GM21825 (cell line): Measurements from ENCODE around the gene UMAD1.
"Not testable (repeated sequence)": the region's sequence is repeated elsewhere in the genome, so short reads cannot be mapped to it uniquely, and the experiment has no call there.

Experiments used
- ATAC-seq: cut with Tn5 transposase; IDR thresholded peaks from one replicate; pipeline ENCODE4 v1.9.1; 2021; ENCODE audit warnings: mild to moderate bottlenecking, moderate library complexity; ENCODE audit not compliant: unreplicated experiment

Gene UMAD1

DNA sequence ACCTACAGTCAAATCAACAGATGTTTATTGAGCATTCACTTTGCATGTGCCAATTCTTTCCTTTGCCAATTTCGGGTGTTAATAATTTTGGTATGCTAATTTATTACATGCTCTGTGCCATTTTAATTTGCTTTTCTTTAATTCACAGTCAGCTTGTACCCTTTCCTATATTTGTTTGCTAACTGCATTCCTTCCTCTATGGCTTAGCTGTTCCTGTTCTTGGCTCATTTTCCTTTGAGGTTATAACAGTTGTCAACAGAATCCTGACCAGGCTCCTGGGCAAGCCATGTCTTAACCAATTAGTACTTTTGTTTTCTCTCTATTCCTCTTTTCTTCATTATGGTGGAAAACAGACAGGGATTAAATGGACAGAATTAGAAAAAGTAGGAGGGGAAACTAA lies 151.5 kb downstream of the UMAD1 start:
- ATAC-seq, result no peak

DNA sequence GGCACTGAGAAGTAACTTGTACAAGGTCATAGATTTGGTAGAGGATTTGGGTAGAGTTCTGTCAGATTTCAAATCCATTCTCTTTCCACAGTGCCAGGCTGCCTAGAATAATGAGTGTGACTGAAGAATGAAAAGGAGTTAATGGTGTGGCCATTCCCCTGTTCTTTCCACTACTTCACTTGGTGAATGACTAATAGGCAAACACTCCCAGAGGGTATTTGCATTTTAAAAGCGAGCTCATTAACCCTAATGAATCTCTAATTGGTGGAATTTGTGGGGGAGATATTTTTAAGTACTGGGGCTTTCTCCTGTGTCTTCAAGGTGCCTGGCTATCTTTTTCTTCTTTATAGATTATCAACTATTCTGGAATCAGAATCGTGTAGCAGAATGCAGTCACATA lies 152.7 kb downstream of the UMAD1 start:
- ATAC-seq, result no peak

DNA sequence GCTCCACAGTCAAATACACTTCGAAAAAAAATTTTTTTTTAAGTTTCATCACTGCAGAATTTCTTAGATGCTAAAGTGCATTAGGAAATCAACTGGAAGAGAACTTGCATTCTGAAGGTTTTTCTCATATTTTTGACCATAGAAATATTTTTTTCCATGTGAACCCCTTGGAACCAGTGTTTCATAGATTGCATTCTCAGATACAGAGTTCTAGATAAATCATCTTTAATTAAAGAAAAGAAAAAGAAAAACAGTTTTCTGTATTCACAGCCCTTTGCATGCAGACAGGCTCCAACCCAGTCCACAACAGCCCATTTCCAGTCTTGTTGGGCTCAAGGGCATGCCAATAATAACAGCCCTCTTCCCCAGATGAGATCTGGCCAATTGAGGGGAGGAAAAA lies 153.4 kb downstream of the UMAD1 start:
- no peak for ATAC-seq

DNA sequence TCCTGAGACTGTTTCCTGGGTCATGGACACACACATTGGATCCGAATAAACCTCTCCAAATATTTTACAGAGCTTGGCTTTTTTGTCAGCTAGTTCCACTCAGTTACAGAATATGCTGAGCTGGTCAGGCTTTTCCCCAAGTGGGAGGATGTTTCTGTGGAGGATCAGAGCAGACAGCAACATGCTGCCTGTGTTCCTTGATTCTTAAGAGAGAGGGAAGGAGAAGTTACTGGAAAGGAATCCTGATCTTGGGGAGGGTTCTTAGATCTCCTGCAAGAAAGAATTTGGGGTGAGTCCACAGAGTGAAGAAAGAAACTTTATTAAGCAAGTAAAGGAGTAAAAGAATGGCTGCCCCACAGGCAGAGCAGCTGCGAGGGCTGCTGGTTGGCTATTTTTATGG lies 154.7 kb downstream of the UMAD1 start:
- ATAC-seq, result no peak

DNA sequence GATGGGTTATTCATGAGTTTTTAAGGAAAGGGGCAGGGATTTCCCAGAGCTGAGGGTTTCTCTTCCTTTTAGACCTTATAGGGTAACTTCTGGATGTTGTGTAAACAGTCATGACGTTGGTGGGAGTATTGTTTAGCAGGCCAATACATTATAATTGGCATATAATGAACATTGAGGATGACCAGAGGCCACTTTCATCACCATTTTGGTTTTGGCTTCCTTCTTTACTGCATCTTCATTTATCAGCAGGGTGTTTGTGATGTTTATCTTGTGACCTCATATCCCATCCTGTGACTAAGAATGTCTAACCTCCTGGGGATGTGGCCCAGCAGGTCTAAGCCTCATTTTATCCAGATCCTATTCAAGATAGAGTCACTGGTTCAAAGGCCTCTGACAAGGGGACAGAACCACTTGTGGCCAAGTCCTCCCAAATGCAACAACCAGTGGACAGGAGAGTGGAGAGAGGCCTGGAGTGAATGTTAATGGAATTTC lies 155.1 kb downstream of the UMAD1 start:
- ATAC-seq, result no peak

DNA sequence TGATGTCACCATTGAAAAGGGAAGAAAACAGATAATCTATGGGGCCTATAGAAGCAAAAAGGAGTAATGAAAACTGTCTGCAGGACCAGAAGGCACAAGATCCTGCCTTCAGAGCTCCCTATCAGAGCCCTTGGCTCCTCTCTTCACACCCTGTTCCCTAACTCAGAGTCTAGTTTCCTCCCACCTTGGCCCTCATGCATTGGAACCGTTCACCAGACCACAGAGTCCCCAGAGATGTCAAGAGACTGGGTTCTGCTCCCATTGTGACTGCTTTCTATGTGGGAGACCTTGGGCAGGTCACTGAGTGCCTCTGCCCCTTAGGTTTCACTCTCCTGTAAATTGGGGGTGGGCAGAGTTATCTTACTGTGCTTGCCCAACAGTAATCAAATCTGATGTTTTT lies 158.0 kb downstream of the UMAD1 start:
- peak; percentile 80 for ATAC-seq

DNA sequence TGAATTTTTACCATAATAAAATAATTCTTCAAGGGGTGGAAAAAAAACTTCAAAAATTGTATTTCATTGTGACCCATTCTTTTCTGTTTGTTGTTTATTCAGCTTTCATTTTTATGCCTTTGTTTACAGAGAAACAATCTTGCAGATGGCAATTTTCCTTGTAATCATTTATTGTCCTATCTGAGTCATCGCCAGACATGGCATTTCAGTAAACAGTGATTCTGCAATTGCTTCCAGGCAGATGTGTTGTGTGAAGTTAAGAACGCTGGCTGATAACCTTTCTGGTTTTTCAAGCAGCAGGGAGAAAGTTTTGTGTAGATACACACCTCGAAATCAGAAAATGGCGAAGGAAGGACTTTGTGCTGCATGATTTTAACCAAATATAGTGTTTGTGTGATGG lies 158.6 kb downstream of the UMAD1 start:
- ATAC-seq, result no peak

DNA sequence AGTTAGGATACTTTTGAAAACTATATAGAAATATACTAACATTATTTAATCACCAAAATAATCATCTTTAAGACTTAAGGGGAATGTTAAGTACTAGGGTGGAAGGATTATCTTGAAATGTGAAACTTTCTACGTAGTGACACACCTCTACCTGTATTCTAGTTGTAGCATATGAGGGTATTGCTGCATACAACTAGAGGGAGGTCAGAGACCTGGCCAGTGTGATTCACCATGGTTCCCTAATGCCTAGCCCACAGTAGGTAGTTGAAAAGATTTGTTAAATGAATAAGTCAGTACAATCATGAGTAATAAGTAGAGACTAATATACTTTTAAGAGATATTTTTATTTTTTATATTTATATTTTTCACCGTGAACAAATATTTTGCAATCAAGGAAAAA lies 162.0 kb downstream of the UMAD1 start:
- ATAC-seq, result no peak

DNA sequence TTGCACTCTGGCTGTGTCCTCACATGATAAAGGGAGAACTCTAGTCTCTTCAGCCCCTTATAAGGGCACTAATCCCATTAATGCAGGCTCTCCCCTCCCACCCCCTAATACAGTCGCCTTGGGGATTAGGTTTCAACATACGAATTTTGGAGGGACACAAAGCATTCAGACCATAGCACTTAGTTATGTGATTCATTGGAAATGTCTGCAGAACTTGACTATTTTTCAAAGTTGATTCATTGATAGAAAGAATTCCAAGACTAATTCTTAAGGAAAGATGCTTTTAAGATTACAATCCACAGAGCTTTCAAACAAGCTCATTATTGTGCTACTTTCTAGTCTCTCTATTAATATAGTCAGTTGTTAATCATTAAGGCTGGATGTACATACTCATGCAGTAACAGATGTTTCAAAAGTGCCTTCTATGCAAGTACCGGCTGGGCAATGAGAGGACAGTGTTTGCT lies 163.2 kb downstream of the UMAD1 start:
- ATAC-seq, result no peak

DNA sequence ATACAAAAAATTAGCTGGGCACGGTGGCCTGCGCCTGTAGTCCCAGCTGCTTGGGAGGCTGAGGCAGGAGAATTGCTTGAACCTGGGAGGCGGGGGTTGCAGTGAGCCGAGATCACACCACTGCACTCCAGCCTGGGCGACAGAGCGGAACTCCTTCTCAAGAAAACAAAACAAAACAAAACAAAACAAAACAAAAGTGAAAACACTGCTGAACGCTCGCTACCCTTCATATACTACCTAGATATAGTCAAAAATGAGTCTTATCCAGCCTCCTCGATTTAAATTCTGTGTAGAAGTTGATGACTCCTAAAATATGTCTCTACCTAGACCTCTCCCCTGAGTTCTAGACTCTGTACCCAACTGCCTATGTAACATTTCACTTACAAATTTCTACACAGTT lies 164.3 kb downstream of the UMAD1 start:
- not testable (repeated sequence) for ATAC-seq

DNA sequence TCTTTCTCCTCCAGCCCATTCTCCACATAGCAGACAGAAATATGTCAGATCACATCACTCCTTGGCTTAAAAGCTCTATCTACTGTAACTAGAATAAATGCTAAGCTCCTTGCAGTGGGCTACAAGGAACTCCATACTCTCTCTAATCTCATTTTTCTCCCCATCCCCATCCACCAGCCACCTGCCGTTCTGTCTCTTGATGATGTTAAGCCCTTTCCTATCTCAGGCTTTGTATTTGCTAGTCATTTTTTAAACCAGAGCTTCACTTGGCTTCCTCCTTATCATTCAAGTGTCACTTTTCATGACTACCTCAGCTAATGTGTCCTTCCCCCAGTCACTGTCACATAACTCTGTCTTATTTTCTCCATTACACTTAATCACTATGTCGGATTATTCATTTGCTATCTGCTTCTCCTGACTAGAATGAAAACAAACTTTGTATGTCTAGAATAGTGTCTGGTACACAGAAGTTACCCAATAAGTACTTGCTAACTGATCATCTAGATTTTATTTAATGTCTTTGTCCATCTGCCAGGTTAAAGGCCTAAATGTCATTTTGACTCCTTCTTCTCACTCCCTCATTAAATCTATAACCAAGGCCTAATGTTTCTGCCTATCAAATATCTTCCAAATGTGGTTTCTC lies 165.1 kb downstream of the UMAD1 start:
- ATAC-seq, result no peak

DNA sequence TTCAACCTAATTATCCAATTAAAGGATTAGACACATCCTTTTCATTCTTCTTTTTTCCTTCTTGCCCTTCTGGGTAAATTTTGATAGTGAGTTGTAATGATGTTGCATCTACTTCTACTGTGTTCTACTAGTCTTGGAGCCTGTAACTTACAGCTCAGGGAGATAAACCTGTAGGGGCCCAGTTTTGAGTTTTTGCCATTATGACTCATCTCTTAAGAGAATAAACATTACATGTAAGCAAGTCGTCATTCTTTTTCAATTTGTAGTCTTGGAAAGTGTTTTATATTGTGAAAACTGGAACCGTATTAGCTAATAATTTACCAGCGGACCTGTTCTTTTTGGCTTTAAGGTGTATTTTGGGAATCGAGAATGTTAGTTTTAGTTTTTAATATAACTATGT lies 167.6 kb downstream of the UMAD1 start:
- no peak for ATAC-seq

DNA sequence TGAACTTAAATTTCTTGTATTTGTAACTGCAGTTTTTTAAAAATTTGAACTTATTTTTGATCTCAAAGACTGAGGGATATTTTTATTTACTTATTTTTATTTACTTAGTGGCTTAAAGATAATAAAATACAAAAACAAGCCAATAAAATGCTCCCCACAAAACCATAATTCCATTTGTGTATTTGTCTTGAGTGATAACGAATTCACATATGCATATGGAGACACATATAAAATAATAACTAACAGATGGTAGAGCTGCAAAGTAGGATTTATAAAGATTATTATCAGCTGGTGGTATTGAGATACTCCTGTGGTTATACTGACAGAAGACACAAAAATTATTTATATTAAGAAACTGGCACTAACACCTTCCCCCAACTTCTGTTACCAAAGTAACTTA lies 168.1 kb downstream of the UMAD1 start:
- no peak for ATAC-seq

DNA sequence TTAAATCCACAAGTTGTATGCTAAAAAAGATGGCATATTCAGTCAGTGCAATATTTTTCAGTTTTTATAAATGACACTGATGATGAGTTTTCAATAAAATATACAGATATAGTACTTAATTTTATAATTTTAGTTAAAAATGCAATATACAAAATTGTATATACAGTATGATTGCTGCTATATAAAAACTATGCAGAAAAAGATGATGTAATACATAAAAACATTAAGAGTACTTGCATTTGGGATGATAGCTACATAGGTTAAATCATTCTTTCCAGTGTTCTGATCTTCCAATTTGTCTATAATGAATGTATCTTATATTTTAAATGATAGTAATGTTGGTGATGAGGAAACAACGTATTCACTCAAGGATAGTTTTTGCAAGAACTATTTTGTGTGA lies 169.8 kb downstream of the UMAD1 start:
- ATAC-seq, result no peak

DNA sequence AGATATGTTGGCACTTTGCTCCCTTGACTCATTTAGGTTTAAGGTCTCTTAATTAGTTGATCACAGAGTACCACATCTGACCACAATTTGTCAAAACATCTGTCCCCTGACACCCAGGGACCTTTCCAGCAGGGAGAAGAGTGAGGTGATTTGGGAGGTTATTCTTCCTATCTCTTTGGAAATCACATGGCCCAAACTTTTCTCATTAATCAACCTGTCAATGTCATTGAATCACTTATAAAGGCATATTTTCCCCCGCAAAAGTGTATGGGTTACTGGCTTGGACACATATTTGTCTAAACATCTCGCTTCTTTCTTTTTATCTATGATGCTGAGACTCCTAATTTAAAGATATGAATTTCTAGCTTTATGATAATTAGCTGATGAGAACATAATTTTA lies 170.3 kb downstream of the UMAD1 start:
- ATAC-seq, result no peak

DNA sequence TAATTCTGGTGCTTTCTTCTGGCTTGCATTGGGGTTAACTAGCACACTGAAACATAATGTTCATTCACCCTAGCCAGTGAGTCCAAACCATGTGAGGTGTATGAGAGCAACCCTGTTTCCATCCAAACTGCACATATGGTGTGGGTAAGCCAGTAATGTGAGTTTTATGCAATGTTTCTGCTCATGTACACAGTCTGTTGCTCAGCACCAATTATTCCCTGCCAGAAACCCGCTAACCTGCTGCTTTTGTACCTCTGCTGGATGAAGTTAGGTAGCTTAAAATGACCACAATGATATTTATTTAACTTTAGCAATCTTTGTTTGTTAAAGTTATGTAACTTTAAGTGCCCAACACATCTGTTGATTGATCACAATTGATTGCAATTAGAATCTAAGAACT lies 171.6 kb downstream of the UMAD1 start:
- no peak for ATAC-seq

DNA sequence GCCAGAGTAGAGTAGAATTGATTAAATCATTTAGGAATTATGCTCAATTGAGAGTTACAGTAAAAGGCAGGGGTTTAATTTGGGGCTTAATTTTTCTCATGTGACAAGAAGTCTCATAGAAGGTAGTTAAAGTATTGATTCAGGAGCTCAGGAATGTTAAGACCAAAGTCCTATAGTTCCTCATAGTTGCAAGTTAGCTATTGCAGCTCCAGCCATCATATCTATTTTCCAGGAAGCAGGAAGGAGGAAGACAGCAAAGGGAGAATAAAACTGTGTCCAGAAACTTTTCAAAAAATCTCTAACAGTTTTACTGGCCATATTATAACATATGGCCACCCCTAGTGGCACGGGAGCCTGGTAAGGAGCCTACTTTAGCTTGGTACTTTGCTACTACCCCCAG lies 174.8 kb downstream of the UMAD1 start:
- no peak for ATAC-seq

DNA sequence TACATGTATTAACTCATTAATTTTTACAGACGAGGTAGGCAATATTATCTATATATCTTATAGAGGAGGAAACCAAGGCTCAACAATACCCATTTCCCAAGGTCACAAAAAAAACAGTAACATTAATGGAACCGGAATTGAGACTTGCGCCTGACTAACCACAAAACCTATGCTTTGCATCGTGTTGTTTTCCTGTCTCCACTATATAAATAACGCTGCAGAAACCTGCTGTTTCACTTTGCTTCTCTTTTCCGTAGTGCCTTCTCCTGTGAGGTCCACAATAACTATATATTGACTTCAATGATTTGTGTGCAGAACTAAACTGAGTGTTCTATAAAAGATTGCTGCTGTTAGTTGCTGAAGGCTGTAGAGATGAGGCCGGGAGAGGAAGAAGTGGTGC lies 175.5 kb downstream of the UMAD1 start:
- peak; percentile 51 for ATAC-seq

DNA sequence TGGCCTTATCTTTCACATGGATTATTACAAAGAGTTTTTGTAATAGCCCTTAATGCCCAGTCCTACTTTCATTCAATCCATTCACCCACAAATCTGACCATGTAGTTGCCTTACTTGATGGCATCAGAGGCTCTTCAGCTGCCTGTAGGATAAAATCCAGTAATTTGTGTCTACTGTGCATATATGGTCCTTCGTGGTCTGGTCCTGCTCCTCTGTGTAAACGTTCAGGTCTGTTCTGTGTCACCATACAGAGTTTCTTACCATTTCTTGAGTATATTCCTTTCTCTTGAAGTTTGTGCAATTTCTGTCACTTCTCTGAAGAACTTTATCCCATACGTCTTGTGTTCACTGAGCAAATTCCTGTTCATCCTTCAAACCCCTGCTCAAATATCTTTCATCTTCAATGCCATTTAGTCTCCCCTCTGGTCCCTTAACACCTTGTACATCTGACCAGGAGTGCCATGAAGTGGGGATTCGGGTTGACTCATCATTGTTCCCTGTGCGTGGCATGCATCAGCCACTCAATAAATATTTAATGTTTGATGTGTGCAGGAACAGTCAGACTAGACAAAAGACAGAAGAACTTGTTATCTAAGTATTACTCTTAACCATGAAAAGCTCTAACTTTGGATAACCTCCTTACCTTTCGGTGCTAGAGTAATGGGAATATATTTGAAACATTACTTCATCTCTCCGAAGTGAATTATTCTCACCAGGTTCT lies 176.4 kb downstream of the UMAD1 start:
- no peak for ATAC-seq

DNA sequence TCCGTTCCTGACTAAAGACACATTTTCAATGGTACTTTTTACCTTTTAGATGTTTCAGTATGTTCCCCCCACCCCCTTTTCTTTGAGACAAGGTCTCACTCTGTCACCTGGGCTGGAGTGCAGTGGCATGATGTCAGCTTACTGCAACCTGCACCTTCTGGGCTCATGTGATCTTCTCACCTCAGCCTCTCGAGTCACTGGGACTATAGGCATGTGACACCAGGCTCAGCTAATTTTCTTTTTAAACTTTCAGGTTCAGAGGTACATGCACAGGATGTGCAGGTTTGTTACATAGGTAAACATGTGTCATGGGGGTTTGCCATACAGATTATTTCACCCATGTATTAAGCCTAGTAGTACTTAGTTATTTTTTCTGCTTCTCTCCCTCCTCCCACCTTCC lies 177.2 kb downstream of the UMAD1 start:
- no peak for ATAC-seq

DNA sequence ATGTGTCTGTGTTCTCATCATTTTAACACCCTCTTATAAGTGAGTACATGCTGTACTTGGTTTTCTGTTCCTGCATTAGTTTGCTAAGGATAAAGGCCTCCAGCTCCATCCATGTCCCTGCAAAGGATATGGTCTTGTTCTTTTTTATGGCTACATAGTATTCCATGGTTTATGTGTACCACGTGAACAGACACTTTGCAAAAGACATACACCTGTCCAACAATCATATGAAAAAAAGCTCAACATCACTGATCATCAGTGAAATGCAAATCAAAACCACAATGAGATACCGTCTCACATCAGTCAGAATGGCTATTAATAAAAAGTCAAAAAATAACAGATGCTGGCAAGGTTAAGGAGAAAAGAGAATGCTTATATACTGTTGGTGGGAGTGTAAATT lies 177.6 kb downstream of the UMAD1 start:
- not testable (repeated sequence) for ATAC-seq

DNA sequence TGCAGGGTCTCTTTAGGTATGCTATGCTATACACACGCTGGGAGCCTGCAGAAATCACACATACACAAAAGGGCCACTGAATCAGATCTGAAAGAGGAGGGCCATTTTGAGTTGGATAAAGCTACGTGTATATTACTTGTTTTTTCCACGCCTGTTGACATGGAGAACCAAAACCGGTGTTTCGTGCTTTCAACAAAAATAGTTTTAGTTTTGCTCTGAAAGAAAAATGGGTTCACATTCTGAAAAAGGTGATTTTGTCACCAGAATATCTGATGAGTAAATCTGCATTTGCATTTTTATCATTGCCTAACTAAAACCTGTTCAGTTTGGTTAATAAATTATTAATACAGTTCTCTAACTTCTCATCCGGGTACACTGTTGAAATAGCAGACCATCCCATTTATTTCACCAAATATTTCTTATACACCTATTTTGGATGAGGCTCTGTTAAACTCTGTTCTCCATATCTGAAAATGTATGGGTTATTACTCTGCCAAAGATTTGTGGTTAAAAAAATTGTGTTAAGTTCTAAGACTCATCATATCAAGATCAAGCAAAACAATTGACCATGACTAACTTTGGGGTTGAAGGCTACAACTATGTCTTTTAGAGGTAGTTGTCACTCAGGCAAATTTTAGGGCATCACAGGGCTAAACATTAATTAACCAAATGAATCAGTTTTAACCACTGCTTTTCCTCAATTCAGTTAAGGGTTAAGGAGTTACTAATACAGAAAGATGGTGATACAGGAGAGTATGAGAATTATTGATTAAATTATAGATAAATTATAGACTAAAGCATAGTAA lies 179.1 kb downstream of the UMAD1 start:
- ATAC-seq, result peak; percentile 44
